Hypothalamus (tissue), 51 donors: ENCODE results near the gene DPF3.

Source experiments
- DNase-seq, 51 donors: peaks; one replicate each; lab custom pipeline; 2025; lab: John Stamatoyannopoulos, UW

Gene DPF3

GRCh38 chr14:72745991-72746980 is 147.6 kb downstream of the DPF3 start:
- DNase-seq, result no peak

GRCh38 chr14:72745546-72745945 is 148.4 kb downstream of the DPF3 start:
- no peak for DNase-seq

GRCh38 chr14:72744416-72745120 is 149.3 kb downstream of the DPF3 start:
- DNase-seq, result no peak

- DNase-seq, result peak in 3 of 51 donors; percentile 11 to 25 (median 19)
These were observed 150.3 kb downstream of the DPF3 start for GRCh38 chr14:72743626-72744025.

- DNase-seq, result peak in 4 of 51 donors; percentile 8 to 34 (median 21)
These were observed 151.1 kb downstream of the DPF3 start for GRCh38 chr14:72742838-72743195.

GRCh38 chr14:72742118-72742837 is 151.6 kb downstream of the DPF3 start:
- DNase-seq, result peak in 7 of 51 donors; percentile 27 to 45 (median 43)

- DNase-seq, result no peak
These were observed 152.1 kb downstream of the DPF3 start for GRCh38 chr14:72741826-72742117.

GRCh38 chr14:72740966-72741825 is 152.7 kb downstream of the DPF3 start:
- no peak for DNase-seq

GRCh38 chr14:72740504-72740961 is 153.4 kb downstream of the DPF3 start:
- no peak for DNase-seq

- DNase-seq, result no peak
These were observed 154.2 kb downstream of the DPF3 start for GRCh38 chr14:72739446-72740405.

- no peak for DNase-seq
These were observed 155.7 kb downstream of the DPF3 start for GRCh38 chr14:72738161-72738611.

GRCh38 chr14:72737560-72737943 is 156.3 kb downstream of the DPF3 start:
- DNase-seq, result no peak

GRCh38 chr14:72736786-72737559 is 156.9 kb downstream of the DPF3 start:
- no peak for DNase-seq

GRCh38 chr14:72736308-72736707 is 157.6 kb downstream of the DPF3 start:
- DNase-seq, result no peak

- no peak for DNase-seq
These were observed 161.7 kb downstream of the DPF3 start for GRCh38 chr14:72732022-72732780.

GRCh38 chr14:72731252-72732020 is 162.5 kb downstream of the DPF3 start:
- DNase-seq, result peak in 9 of 51 donors; percentile 15 to 48 (median 32)

- no peak for DNase-seq
These were observed 163.4 kb downstream of the DPF3 start for GRCh38 chr14:72730468-72730867.
